Stimulated activated CD4-positive, alpha-beta T cell treated with anti-CD3 and anti-CD28 coated beads, Interleukin-2, amount 100 ng/mL, for 48 hours (primary cell): Measurements from ENCODE around the gene FREM3.
"Not testable (repeated sequence)": the region's sequence is repeated elsewhere in the genome, so short reads cannot be mapped to it uniquely, and the experiment has no call there.

Experiments used
- DNase-seq, 2 donors: peaks; one replicate each; pipeline ENCODE4 v3.0.0-alpha.2; 2020

FREM3 gene

GRCh38 chr4:143564472-143564871 is 136.0 kb downstream of the FREM3 start:
- no peak for DNase-seq

DNA sequence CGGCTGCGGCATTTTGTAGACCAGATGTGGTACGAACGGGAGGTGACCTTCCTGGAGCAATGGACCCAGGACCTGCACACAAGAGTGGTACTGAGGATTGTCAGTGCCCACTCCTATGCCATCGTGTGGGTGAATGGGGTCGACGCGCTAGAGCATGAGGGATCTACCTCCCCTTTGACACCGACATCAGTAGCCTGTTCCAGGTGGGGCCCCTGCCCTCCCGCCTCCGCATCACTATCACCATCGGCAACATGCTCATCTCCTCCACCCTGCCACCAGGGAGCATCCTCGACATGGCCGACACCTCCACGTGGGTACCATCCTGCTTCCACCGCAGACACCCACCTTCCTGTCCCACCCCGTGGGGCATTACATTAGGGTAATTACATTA is 140.7 kb downstream of the FREM3 start:
- no peak for DNase-seq

GRCh38 chr4:143558823-143559756 is 141.4 kb downstream of the FREM3 start:
- DNase-seq: peak; percentile 42 to 46

DNA sequence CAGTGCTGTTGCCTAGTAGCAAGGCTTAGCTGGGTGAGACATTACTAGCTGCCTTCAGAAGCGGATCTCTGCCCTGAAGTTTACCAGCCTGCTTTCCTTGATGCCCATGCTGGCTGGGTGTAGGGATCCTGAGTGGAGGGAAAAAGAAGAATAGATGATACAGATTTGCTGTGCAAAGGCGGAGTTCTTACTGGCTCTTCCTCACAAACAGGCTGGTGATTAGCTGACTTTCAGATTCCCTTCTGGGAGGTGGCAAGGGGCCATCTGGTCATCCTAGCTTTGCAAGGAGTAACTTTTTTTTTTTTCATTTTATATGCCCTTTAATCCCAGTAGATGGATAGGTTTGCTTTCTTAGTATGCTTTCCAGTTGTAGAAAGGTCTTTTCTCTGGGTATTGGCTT is 142.2 kb downstream of the FREM3 start:
- no peak for DNase-seq

DNA sequence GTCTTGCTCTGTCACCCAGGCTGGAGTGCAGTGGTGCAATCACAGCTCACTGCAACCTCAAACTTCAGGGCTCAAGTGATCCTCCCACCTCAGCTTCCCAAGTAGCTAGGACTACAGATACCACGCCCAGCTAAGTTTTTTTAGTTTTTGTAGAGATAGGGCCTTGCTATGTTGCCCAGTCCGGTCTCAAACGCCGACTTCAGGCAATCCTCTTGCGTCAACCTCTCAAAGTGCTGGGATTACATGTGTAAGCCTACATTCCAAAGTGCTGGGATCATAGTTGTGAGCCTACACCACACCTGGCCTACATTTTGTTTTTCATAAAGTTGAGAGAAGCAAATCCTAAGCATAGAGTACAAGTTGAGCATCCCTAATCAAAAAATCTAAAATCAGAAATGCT is 144.8 kb downstream of the FREM3 start:
- no peak for DNase-seq

GRCh38 chr4:143554728-143555597 is 145.5 kb downstream of the FREM3 start:
- no peak for DNase-seq

DNA sequence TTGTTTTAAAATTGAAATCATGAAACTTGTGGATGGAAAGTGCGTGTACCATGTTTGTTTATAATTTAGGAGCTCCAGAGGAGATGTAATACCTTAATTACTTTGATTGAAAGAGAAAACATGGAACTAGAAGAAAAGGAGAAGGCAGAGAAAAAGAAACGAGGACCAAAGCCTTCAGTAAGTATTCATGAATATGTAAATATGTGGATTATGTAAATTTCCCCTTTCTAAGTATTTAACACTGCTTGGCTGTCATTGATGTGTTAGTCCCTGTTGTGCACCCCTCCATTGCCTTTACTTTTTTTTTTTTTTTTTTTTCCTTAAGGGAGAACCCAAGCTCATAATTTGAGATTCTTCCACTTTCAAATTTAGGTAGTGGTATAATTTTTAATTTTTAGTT is 150.5 kb downstream of the FREM3 start:
- DNase-seq: no peak

DNA sequence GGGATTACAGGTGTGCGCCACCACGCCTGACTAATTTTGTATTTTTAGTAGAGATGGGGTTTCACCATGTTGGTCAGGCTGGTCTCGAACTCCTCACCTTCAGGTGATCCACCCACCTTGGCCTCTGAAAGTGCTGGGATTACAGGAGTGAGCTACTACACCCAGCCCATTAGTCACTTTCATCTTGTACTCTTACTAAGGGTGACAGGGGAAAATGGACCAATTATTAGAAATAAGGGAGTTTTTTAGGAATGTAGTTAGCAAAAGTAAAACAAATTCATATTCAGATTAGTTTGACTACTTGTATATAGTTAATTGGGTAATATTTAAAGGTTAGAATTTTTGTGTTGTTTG is 160.8 kb downstream of the FREM3 start:
- DNase-seq: no peak

GRCh38 chr4:143538979-143539669 is 161.4 kb downstream of the FREM3 start:
- DNase-seq: no peak

DNA sequence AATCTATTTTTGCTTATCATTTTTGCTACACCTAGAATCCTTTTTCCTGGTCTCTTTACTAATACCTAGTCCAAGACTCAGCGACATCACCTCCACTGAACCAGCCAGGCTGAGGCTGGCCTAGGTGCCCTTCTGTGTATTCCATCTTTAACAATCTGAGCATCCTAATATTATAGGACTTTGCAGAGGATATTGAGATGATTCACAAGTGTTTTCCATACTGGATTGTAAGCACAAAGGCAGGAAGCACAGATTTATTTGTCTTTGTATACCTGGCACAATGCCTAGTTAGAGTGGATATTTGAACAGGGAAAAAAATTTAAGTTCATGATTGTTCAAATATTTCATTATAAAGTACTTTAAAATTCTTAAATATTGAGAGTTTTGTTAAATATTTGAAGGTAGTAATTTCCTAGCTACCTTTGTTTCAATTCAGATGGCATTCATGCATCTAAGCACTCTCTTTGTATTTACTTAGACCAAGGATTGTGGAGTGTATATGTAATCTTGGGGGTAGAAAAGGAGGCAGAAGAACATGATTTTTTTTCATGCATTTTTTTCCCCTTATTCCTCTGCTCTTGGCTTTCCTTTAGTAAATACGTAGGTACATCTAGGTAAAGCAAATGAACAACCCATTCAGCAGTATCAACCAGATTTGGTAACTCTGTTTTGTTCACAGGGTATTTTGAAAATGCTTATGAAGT is 168.5 kb downstream of the FREM3 start:
- DNase-seq: no peak

DNA sequence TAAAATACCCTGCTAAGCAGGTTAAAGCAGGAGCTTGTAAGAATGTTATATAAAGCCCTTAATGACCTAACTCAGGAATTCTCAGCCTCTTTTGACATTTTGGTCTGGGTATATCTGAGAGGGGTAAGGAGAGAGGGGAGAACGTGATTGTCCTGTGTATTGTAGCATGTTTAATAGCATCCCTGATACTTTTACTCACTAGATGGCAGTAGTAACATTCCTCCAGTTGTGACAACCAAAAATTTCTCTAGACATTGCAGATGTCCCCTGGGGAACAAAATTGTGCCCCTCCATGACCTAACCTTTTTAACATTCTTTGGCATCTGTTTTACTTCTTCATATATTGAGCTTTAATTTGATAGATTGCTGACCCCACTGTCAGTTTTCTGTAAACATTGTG is 169.1 kb downstream of the FREM3 start:
- DNase-seq: no peak

DNA sequence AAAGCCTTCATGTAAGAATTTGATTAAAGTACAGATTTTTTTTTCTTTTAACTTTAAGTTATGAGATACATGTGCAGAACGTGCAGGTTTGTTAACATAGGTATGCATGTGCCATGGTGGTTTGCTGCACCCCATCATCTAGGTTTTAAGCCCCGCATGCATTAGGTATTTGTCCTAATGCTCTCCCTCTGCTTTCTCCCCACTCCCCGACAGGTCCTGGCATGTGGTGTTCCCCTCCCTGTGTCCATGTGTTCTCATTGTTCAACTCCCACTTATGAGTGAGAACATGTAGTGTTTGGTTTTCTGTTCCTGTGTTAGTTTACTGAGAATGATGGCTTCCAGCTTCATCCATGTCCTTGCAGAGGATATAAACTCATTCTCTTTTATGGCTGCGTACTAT is 172.4 kb downstream of the FREM3 start:
- DNase-seq: not testable (repeated sequence)
